ENCODE data around the gene PRPSAP1.

Gene PRPSAP1

GRCh38 chr17:76382351-76382802, 28.7 kb upstream of the PRPSAP1 start:
- Histone ChIP-seq H3K9me3 (ENCODE audit: control insufficient read depth, insufficient read depth, low read depth, low read length) (no peaks in the 10 kb centered on the region), H3K36me3 (ENCODE audit: control insufficient read depth in 2 of 2, insufficient read depth in 1 of 2, low read length in 2 of 2) (peaks cover 0 to 8% of the 10 kb centered on the region in 2 experiments; a peak in 1 of 3 replicates), H3K4me3 (ENCODE audit: low read depth, low read length) (peak overlapping the region; percentile 54), H3K27ac (ENCODE audit: extremely low read depth, low read depth, low read length) (no peak overlapping the region), H3K4me1 (ENCODE audit: control insufficient read depth, insufficient read depth, low read length) (peaks cover 8% of the 10 kb centered on the region; the same call in 1 of the 2 replicates)
- CTCF ChIA-PET = interaction anchor here (0.6 to 4.0 kb wide), 6 partner anchors 9 to 368 kb away, joined by 4 to 17 read pairs (median 8); no protein-coding TSS in a partner anchor
- no peak for TF ChIP-seq KLF8 (tag by site-specific recombination; IDR thresholded peaks at IDR 0.05)
- no peak for TF ChIP-seq INSM2 (tag by site-specific recombination; IDR thresholded peaks at IDR 0.05)
- no peak for TF ChIP-seq ZNF707 (tag by site-specific recombination; IDR thresholded peaks at IDR 0.05)
- no peak for TF ChIP-seq RBAK (tag by site-specific recombination; IDR thresholded peaks at IDR 0.05)
- no peak for TF ChIP-seq ZNF596 (tag by site-specific recombination; IDR thresholded peaks at IDR 0.05)
- no peak for TF ChIP-seq ZNF837 (tag by site-specific recombination; IDR thresholded peaks at IDR 0.05)
- no peak for TF ChIP-seq ZXDB (tag by site-specific recombination; IDR thresholded peaks at IDR 0.05)
- no peak for TF ChIP-seq ZBTB17 (tag by site-specific recombination; IDR thresholded peaks at IDR 0.05)
- TF ChIP-seq ZNF18 (tag by site-specific recombination; IDR thresholded peaks at IDR 0.05) = no peak
- POLR2A ChIA-PET = interaction anchor here (4.0 kb wide), 1 partner anchor 29 kb away, joined by 51 read pairs; the partner anchor contains the start of gene PRPSAP1

- TF ChIP-seq ZNF184 (tag by site-specific recombination; IDR thresholded peaks at IDR 0.05) = no peak
- no peak for TF ChIP-seq ZFP37 (tag by site-specific recombination; IDR thresholded peaks at IDR 0.05)
- TF ChIP-seq ZNF423 (tag by site-specific recombination; IDR thresholded peaks at IDR 0.05) = no peak
- TF ChIP-seq ZXDB (tag by site-specific recombination; IDR thresholded peaks at IDR 0.05) = no peak
- 0 out of 2 replicates have a peak, but pooled peaks have one; percentile 12 for TF ChIP-seq EGR2 (tag by site-specific recombination; IDR thresholded peaks at IDR 0.05; ENCODE audit: low read depth)
- TF ChIP-seq ZFHX2 (tag by site-specific recombination; conservative IDR thresholded peaks at IDR 0.05) = peak; percentile 28; the same call in 1 of the 2 replicates
- TF ChIP-seq ZNF362 (tag by site-specific recombination; IDR thresholded peaks at IDR 0.05) = no peak
- TF ChIP-seq PRDM1 (tag by site-specific recombination; IDR thresholded peaks at IDR 0.05) = peak; percentile 83
- TF ChIP-seq ZNF501 (tag by site-specific recombination; IDR thresholded peaks at IDR 0.05) = no peak
- H3K4me3 ChIP-seq (ENCODE audit: low read depth, low read length) = no peak overlapping the region
- H3K36me3 ChIP-seq (ENCODE audit: control insufficient read depth in 2 of 2, insufficient read depth in 1 of 2, low read length in 2 of 2) = peaks cover 0 to 2% of the 10 kb centered on the region in 2 experiments; a peak in 1 of 3 replicates
- CTCF ChIA-PET = interaction anchor here (0.6 to 4.0 kb wide), 7 partner anchors 12 to 367 kb away, joined by 4 to 17 read pairs (median 8); no protein-coding TSS in a partner anchor
- H3K27ac ChIP-seq (ENCODE audit: extremely low read depth, low read depth, low read length) = no peak overlapping the region
- peaks cover 8% of the 10 kb centered on the region; the same call in 1 of the 2 replicates for H3K4me1 ChIP-seq (ENCODE audit: control insufficient read depth, insufficient read depth, low read length)
- no peaks in the 10 kb centered on the region for H3K9me3 ChIP-seq (ENCODE audit: control insufficient read depth, insufficient read depth, low read depth, low read length)
- POLR2A ChIA-PET = interaction anchor here (0.6 to 4.0 kb wide), 3 partner anchors 28 to 57 kb away, joined by 3 to 51 read pairs (median 9); partner anchors contain the start of gene PRPSAP1
Observed at GRCh38 chr17:76381633-76382350, 28.1 kb upstream of the PRPSAP1 start.

All from HEK293 (cell line).